K562 (cell line): ENCODE results near the gene OTUD5. TPM values are rescaled to one million over a fixed set of nuclear protein-coding genes. Genes with fewer than 3 reads are reported as not detected.

Experiments used
- ATF1 ChIP-seq, 2 experiments: fragments of 450-650 bp in 1 of 2; IDR thresholded peaks; 2 replicates each; pipeline ENCODE4 v1.6.1; 2016; ENCODE audit warnings: missing compliant biosample characterization in 1 of 2, missing genetic modification characterization in 1 of 2
- BHLHE40 ChIP-seq: IDR thresholded peaks from 2 replicates; pipeline ENCODE4 v1.6.1; 2011; ENCODE audit warnings: low read length, improper control_type of control experiment
- CHD2 ChIP-seq: IDR thresholded peaks from 2 replicates; pipeline ENCODE4 v1.6.1; 2011; ENCODE audit warnings: low read depth, low read length
- ESRRA ChIP-seq: fragments of 450-650 bp; IDR thresholded peaks from 2 replicates; pipeline ENCODE4 v1.6.1; 2014; ENCODE audit warnings: low read depth, mild to moderate bottlenecking, moderate library complexity, borderline replicate concordance
- GABPB1 ChIP-seq: sonication (generic); formaldehyde crosslinking; IDR thresholded peaks from 2 replicates; pipeline ENCODE4 v1.8.0; 2022; ENCODE audit warnings: mild to moderate bottlenecking, missing genetic modification reagents
- HDGF ChIP-seq: fragments of 450-650 bp; IDR thresholded peaks from 2 replicates; pipeline ENCODE4 v1.6.1; 2016
- KLF16 ChIP-seq: IDR thresholded peaks from 2 replicates; pipeline ENCODE4 v1.6.1; 2016; ENCODE audit warnings: antibody characterized with exemption
- POLR2B ChIP-seq: fragments of 450-650 bp; IDR thresholded peaks from 2 replicates; pipeline ENCODE4 v1.6.1; 2018; ENCODE audit warnings: low read depth; ENCODE audit not compliant: partially characterized antibody
- SIN3A ChIP-seq, 2 experiments: fragments of 150-350 bp in 1 of 2; IDR thresholded peaks; 2 replicates each; pipeline ENCODE4 v1.6.1; 2011 to 2016; ENCODE audit warnings: borderline replicate concordance in 2 of 2, low read depth in 2 of 2, low read length in 2 of 2, mild to moderate bottlenecking in 2 of 2, moderate library complexity in 2 of 2; ENCODE audit not compliant: control insufficient read depth in 1 of 2
- SMC3 ChIP-seq: conservative IDR thresholded peaks from 2 replicates; pipeline ENCODE4 v1.6.1; 2011; ENCODE audit warnings: low read depth, low read length, improper control_type of control experiment; ENCODE audit not compliant: insufficient read depth
- polyA plus RNA-seq, 8 experiments: library from polyadenylated mRNA; depleted of rRNA in 4 of 8; stranded (reverse) in 5 of 8; unstranded in 3 of 8; fragments of >200 nt; fragmentation: Nextera tagmentation in 2 of 8; fragmentation: Illumina TruSeq in 1 of 8; extraction: Ambion mirVana in 2 of 8; extraction: Trizol in 1 of 8; gene quantifications; 2 replicates each; pipeline versions ENCODE4 v1.2.1 to v1.2.3, GENCODE V29; 2011 to 2014; ENCODE audit warnings: inconsistent platforms in 1 of 8, missing spikeins in 1 of 8
- total RNA-seq, 7 experiments: library from RNA; depleted of rRNA in 6 of 7; stranded (reverse); fragments of >200 nt in 6 of 7; fragmentation: Illumina TruSeq in 2 of 7; extraction: Trizol in 2 of 7; gene quantifications; 2 replicates each; pipeline versions ENCODE4 v1.2.1 to v1.2.3, GENCODE V29; 2011 to 2021; ENCODE audit warnings: low replicate concordance in 1 of 7
- TF ChIP-seq, protein P1 (sequence below): sonication (generic); formaldehyde crosslinking; IDR thresholded peaks from 2 replicates; pipeline ENCODE4 v1.8.0; 2022; ENCODE audit warnings: missing genetic modification reagents, mild to moderate bottlenecking, moderate library complexity, borderline replicate concordance
- TF ChIP-seq, protein P2 (sequence below): fragments of 450-650 bp; IDR thresholded peaks from 2 replicates; pipeline ENCODE4 v1.7.1; 2018; ENCODE audit warnings: mild to moderate bottlenecking, low read depth; ENCODE audit not compliant: partially characterized antibody
- TF ChIP-seq, protein P3 (sequence below): fragments of 450-650 bp; IDR thresholded peaks from 2 replicates; pipeline ENCODE4 v1.6.1; 2016; ENCODE audit warnings: antibody characterized with exemption
- TF ChIP-seq, protein P4 (sequence below): sonication (generic); formaldehyde crosslinking; IDR thresholded peaks from 2 replicates; pipeline ENCODE4 v1.8.0; 2023; ENCODE audit warnings: mild to moderate bottlenecking, missing genetic modification reagents
- TF ChIP-seq, protein P5 (sequence below): fragments of 200-800 bp; sonication (Bioruptor generic); IDR thresholded peaks from 2 replicates; pipeline ENCODE4 v1.6.1; 2017; ENCODE audit warnings: missing genetic modification characterization, missing compliant biosample characterization

Gene OTUD5
- total and polyA plus RNA-seq, 9 of the 15 experiments (the other 6 are each of a cell fraction or from before 2014, with no cell fraction given): 3.6 to 102 (median 59.0) TPM

DNA sequence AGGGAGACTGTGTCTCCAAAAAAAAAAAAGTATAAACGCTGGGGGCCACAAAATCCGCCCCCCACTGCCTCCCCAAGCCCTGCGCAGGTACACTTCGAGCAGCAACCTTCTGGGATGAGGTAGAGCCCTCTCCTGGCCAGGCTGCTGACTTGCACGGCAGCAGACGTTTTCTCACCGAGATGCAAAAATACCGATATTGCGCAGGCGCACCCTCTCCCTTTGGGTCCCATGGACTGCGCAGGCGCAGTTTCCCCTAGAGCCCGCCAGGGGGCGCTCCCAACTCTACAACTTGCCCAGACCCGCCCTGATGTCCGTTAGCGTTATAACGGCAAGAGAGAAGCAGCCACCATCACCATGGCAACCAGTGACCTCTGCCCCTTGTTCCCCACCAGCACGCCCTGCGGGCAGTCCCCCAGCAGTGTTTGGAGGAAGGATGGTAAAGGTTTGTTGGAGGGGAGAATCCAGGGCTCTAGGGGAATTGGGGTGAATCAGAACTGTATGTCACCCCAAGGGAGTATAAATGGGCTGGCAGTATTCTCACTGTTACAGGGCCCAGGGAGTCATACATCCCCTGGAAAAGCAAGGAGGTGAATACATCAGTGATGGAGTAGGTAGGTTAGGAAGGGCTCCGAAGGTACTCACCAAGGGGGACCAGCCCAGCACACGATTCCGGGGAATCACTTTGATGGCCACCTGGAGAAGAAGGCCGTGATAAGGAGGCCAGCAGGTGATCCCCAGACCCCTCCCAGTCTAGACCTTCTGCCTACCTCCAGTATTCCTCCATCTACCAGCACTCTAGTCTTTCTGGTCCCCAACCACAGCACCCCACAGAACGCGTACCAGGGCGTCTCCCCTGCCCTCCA, 40.0 kb downstream of the OTUD5 start (continued):
- TF ChIP-seq, protein P1, sequence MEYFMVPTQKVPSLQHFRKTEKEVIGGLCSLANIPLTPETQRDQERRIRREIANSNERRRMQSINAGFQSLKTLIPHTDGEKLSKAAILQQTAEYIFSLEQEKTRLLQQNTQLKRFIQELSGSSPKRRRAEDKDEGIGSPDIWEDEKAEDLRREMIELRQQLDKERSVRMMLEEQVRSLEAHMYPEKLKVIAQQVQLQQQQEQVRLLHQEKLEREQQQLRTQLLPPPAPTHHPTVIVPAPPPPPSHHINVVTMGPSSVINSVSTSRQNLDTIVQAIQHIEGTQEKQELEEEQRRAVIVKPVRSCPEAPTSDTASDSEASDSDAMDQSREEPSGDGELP (CRISPR knock-in tag): peak; percentile 77; the same call in 1 of the 2 replicates
- TF ChIP-seq KLF16: peak; percentile 42; the same call in 1 of the 2 replicates
- TF ChIP-seq, protein P2, sequence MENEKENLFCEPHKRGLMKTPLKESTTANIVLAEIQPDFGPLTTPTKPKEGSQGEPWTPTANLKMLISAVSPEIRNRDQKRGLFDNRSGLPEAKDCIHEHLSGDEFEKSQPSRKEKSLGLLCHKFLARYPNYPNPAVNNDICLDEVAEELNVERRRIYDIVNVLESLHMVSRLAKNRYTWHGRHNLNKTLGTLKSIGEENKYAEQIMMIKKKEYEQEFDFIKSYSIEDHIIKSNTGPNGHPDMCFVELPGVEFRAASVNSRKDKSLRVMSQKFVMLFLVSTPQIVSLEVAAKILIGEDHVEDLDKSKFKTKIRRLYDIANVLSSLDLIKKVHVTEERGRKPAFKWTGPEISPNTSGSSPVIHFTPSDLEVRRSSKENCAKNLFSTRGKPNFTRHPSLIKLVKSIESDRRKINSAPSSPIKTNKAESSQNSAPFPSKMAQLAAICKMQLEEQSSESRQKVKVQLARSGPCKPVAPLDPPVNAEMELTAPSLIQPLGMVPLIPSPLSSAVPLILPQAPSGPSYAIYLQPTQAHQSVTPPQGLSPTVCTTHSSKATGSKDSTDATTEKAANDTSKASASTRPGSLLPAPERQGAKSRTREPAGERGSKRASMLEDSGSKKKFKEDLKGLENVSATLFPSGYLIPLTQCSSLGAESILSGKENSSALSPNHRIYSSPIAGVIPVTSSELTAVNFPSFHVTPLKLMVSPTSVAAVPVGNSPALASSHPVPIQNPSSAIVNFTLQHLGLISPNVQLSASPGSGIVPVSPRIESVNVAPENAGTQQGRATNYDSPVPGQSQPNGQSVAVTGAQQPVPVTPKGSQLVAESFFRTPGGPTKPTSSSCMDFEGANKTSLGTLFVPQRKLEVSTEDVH: no peak
- TF ChIP-seq, protein P3, sequence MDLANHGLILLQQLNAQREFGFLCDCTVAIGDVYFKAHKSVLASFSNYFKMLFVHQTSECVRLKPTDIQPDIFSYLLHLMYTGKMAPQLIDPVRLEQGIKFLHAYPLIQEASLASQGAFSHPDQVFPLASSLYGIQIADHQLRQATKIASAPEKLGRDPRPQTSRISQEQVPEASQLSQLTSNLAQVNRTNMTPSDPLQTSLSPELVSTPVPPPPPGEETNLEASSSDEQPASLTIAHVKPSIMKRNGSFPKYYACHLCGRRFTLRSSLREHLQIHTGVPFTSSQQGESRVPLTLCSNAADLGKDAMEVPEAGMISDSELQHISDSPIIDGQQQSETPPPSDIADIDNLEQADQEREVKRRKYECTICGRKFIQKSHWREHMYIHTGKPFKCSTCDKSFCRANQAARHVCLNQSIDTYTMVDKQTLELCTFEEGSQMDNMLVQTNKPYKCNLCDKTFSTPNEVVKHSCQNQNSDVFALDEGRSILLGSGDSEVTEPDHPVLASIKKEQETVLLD: peak; percentile 94
- peak; percentile 67 for TF ChIP-seq GABPB1 (CRISPR knock-in tag)
- peak; percentile 62 to 88; a peak in 1 of 4 replicates for TF ChIP-seq SIN3A (IDR thresholded peaks at IDR 0.05; ENCODE audit: borderline replicate concordance in 2 of 2, control insufficient read depth in 1 of 2, low read depth in 2 of 2, low read length in 2 of 2)
- TF ChIP-seq, protein P4, sequence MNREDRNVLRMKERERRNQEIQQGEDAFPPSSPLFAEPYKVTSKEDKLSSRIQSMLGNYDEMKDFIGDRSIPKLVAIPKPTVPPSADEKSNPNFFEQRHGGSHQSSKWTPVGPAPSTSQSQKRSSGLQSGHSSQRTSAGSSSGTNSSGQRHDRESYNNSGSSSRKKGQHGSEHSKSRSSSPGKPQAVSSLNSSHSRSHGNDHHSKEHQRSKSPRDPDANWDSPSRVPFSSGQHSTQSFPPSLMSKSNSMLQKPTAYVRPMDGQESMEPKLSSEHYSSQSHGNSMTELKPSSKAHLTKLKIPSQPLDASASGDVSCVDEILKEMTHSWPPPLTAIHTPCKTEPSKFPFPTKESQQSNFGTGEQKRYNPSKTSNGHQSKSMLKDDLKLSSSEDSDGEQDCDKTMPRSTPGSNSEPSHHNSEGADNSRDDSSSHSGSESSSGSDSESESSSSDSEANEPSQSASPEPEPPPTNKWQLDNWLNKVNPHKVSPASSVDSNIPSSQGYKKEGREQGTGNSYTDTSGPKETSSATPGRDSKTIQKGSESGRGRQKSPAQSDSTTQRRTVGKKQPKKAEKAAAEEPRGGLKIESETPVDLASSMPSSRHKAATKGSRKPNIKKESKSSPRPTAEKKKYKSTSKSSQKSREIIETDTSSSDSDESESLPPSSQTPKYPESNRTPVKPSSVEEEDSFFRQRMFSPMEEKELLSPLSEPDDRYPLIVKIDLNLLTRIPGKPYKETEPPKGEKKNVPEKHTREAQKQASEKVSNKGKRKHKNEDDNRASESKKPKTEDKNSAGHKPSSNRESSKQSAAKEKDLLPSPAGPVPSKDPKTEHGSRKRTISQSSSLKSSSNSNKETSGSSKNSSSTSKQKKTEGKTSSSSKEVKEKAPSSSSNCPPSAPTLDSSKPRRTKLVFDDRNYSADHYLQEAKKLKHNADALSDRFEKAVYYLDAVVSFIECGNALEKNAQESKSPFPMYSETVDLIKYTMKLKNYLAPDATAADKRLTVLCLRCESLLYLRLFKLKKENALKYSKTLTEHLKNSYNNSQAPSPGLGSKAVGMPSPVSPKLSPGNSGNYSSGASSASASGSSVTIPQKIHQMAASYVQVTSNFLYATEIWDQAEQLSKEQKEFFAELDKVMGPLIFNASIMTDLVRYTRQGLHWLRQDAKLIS: 0 out of 2 replicates have a peak, but pooled peaks have one; percentile 30
- TF ChIP-seq BHLHE40: peak; percentile 51; the same call in 1 of the 2 replicates
- TF ChIP-seq POLR2B: peak; percentile 48
- peak; percentile 11; the same call in 1 of the 2 replicates for TF ChIP-seq CHD2
- no peak for TF ChIP-seq ATF1 (CRISPR knock-in tag; IDR thresholded peaks at IDR 0.05)
- no peak; the same call in 1 of the 2 replicates for TF ChIP-seq ATF1 (tag; IDR thresholded peaks at IDR 0.05)
- peak; percentile 78 for TF ChIP-seq SMC3
- TF ChIP-seq ESRRA: 0 out of 2 replicates have a peak, but pooled peaks have one; percentile 28
- no peak for TF ChIP-seq HDGF
- TF ChIP-seq, protein P5, sequence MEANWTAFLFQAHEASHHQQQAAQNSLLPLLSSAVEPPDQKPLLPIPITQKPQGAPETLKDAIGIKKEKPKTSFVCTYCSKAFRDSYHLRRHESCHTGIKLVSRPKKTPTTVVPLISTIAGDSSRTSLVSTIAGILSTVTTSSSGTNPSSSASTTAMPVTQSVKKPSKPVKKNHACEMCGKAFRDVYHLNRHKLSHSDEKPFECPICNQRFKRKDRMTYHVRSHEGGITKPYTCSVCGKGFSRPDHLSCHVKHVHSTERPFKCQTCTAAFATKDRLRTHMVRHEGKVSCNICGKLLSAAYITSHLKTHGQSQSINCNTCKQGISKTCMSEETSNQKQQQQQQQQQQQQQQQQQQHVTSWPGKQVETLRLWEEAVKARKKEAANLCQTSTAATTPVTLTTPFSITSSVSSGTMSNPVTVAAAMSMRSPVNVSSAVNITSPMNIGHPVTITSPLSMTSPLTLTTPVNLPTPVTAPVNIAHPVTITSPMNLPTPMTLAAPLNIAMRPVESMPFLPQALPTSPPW: peak; percentile 56
